ENCODE measurements around the gene CASQ2.
A peak's percentile ranks its signal among the peaks of the same experiment; 100 is the strongest.

Gene CASQ2

DNA sequence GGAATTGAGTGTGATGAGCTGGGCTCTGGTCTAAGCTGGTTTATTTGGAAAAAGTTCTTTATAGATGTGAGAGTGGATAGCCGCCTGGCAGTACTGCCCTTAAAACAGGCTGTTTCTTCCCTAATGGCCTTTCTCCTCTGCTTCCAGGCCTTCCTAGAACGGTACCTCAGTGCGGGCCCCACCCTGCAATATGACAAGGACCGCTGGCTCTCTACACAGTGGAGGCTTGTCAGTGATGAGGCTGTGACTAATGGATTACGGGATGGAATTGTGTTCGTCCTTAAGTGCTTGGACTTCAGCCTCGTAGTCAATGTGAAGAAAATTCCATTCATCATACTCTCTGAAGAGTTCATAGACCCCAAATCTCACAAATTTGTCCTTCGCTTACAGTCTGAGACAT lies 77.5 kb downstream of the CASQ2 start:
- no peak for DNase-seq

DNA sequence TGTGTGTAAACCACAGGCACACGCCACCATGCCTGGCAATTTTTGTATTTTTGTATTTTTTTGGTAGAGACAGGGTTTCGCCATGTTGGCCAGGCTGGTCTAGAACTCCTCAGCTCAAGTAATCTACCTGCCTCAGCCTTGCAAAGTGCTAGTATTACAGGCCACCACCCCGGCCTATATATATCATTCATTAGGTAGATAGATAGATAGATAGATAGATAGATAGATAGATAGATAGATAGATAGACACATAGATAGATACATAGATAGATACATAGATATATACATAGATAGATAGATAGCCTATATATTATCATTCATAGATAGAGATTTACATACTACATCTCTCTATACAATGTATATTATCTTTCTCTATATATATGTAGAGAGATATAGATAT lies 80.8 kb downstream of the CASQ2 start:
- no peak for DNase-seq

DNA sequence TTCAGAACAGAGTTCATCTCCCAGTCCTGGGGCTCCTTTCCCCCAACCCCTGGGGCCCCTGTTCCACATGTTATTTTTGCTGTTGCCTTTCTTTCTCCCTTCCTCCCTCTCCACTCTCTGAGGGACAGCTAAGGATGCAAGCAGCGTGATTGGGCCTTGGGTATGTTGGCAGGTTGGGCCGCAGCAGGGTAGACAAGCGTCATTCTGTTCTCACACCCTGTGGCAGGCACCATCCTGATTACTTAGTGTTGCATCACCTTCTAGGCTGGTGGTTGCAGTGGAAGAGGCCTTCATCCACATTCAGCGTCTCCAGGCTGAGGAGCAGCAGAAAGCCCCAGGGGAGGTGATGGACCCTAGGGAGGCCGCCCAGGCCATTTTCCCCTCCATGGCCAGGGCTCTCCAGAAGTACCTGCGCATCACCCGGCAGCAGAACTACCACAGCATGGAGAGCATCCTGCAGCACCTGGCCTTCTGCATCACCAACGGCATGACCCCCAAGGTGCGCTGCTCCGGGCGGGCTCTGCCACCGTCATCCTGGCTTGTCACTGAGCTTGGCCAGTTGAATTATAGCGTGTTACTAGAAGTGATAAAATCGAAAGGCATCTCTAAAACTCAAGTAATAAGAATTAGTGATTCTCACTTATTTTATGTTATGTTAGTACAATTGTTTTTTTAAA lies 83.3 kb downstream of the CASQ2 start:
- no peak for DNase-seq

DNA sequence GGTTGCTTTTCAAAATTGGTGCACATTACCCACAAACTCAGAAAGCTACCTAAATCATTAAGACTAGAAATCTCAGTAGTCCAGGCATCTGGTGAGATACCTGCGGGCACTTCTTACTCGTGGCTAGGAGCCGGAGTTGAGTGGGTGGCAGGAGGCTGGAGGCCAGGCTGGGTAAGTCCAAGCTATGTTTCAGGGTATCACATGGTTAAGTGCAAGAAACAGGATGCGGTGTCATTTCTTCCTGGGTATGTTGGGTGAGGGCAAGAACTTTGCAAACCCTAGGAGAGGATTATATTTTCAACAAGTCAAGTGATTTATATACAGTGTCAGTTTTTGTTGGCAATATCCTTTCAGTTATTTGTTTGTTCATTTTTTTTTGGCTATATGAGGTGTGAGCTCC lies 85.7 kb downstream of the CASQ2 start:
- no peak for DNase-seq

DNA sequence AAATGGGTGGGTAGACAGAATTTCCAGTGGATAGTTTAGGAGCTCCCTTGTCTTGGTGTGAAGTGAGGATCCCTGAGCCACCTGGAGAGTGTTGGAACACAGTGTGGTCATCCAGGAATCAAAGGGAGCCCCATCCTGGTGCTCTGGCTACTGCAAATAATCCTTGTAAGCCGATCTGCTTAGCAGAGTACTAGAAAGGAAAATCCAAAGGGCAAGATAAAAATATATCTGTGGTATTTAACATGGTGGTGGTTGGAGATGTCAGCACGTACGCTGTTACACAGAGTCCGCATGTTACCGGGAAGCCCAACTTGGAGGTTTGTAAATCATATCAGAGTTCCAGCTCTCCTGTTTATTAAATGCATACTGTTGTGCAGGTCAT lies 87.8 kb downstream of the CASQ2 start:
- DNase-seq, result no peak

DNA sequence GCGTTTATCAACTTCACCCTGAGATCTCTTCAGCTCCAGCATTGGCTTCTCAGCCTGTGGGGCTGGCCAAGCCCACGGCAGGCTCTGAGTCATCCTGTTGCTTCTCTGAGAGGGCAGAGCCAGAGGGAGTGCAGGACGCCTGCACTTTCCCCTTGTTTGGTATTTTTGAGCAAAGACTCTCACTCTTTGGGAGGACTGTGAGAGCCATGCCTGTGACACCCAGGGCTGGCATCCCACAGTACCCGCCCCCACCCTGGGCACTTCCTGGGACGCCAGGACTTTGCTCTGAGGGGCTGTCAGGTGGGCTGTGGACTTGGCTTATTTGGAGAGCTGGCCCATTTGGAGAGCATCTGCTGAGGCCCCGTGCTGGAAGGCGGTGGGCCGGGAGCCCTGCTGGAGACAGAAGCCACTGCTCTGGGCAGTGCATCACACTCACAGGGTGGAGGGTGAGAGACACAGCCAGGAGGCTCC lies 89.3 kb downstream of the CASQ2 start:
- DNase-seq, result no peak

DNA sequence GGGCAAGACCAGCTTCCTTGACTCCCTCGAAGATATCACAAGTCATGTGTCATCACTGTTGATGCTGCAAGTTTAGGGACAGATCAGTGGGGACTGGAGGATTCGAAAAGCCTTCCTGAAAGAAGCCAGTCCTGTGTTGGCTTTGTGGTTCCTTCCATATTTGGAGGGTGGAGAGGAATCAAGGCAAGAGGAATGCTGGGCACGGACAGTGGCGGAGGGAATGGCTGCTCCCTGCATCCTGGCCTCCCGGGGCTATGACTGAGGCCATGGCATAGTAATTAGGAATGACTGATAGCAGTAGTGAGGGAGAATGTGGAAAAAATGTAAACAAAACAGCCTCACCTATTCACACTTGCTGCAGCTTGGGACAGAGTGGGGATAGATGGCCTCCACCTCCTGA lies 90.4 kb downstream of the CASQ2 start:
- no peak for DNase-seq

DNA sequence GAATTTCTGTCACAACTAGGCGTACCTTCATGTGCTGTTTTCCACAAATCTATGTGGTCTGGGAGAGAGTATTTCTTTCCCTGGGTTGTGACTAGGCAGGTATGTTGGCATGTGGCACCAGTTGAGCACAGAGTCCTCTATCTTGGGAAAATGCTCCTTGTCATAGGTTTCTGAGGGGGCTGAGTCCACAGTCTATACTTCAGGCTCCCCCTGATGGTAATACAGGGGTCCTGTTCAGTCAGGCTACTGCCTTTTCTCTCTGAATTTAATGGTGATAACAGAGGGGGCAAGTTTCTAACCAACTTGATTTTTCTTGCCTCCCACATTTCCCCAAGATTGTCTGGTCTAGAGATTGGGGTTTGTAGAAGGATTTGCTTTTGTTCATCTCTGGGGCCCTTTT lies 90.9 kb downstream of the CASQ2 start:
- DNase-seq, result no peak

DNA sequence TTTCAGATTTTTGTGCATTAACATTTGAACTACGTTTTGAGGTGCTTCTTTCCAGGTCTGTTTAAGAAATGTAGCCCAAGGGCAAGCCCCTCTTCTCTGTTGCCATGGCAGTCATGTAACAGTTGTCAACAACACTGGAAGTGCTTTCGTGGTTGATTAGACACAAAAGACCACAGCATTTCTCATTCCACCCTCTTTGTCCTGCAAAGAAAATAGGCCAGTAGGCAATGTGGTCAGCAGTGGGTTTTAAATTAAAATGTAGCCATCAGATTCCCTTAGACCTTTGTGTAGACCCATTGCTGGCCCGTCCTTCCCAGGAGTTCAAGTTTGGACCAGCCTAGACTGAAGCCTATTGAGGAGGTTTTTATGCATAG lies 91.3 kb downstream of the CASQ2 start:
- DNase-seq, result peak; percentile 29

DNA sequence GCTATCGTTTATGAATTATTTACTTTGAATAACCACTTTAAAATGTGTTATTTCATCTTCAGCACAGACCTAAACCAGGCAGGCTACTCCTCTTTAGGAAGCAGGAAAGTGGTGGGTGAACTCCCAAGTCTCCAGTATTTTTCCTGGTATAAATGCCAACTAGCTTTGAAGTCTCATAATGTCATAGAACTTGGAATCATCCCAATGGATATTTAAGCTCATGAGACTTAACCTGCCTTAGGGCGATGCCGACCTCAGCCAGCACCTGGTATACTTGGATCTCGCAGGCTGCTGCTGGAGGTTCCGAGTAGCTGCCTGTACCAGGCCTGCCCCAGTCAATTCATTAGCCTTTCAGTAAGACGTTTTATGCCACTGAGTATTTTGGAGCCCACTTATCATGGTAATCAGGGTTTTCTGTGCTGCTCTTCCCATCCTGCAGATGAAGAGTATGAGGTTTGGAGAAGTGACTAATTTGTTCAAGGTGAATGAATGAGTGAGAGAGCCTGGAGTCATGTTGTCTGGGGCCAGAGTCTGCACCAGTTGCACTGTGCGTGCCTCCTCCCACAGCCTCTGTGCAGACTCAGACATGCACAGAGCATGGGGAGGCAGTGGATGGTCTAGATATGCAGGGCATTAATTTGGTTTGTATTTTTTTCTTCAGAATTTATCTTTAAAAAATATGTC lies 91.9 kb downstream of the CASQ2 start:
- no peak for DNase-seq

DNA sequence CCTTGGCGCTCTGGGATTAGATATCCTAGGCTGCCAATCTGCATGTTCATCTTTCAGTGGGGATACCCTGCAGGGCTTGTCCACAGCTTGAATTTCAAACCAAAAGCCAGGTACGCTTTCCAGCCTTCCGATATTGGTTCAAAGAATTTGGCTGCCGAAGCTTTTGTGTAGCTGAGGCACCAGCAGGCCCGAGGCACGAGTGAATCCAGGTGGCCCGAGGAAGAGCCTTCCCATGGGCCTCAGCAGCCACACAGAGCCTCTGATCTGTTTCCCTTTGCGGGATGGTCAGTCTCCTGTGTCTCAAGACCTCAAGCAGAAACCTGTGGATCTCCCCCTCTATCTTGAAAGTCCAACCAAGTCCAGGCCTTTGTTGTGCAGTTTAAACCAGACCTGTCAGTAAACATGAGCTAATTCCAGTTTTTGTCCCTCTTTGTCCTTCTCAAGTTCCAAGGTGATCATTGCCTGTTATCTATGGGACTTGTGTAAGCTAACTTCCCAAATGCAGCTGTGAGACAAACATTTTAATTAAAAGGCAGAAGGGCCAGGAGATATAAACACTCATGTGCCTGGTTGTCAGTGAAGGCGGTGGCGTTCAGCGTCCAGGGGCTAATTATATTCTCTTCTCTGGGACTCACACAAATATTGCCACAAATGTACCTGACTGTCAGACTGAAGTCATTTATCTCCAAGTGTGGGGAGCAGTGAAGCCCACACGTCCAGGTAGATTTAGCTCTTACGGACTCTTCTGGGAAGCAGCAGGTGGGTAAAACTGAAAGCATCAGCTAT lies 96.1 kb downstream of the CASQ2 start:
- DNase-seq, result no peak

DNA sequence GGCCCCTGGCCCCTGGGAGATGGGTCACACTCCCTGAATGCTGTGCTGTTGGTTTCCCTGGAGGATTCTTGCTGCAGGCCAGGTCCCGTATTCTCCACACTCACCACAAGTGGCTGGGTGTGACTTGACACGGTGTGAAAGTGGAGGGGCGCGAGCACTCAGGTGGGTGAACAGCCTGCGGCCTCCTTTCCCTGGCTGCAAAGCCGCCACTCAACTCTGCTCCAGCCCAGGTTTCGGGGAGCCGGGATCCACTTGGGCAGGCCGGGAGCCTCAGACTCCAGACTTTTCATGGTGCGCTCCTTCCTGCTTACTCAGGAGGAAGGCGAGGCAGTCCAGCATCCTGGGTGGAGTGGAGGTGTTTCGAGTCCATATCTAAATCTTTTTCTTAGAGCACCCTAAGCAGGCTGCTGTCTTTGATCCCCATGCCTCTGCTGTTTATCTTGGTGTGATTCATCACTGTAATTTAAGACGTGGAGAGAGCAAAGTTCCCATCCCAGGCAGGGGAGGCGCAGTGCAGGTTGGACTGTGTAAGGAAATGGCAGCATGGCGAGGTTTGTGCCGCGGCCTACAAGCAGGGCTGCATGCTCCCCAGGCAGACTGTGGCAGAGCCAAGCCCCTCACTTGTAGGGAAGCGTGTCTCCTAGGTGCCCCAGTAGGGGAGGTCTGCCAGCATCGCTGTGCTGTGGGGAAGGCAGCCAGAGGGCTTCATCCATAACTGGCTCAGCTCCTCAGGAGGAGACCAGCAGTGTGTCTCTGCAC lies 97.2 kb downstream of the CASQ2 start:
- peak; percentile 42 for DNase-seq

DNA sequence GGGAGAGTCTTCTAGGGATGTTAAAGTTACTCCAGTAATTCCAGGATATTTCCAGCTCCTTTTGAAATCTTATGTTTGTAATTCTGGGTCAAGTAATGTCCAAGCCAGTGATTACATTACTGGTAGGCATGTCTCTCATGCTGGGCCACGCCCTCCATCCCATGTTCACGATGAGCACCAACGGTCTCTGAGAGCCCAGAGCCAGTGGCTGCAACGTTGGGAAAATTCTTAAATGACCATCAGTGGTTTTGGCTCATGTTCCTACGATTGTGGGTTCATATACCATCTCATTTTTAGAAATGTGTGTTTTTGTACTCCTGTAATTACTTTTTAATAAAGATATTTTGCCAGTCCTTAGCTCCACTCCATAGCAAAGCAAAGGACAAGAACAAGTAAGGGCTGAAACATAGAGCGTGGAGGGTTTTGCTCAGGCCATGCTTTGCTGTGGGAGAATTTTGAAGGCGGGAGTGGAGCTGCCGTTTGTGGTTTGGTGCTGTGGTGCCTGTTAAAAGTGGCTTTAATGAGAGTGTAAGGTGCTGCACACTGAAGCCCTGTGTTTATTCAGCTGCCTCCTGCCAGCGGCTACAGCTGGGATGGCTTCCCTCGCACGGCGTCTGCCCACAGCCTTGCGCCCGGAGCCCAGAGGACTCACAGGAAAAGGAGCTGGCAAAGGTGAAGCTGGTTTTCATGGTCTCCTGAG lies 97.9 kb downstream of the CASQ2 start:
- DNase-seq, result peak; percentile 33

DNA sequence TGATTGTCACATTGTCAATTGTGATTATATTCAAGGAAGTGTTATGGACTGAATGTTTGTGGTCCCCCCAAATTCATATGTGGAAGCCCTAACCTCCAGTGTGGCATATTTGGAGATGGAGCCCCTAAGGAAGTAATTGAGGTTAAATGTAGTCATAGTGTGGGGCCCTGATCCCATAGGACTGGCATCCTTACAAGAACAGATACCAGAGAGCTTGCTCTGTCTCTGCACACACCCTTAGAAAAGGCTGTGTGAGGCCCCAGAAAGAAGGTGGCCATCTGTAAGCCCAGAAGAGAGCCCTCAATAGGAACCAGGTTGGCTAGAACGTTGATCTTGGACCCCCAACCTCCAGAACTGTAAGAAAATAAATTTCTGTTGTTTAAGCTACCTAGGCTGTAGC lies 98.6 kb downstream of the CASQ2 start:
- no peak for DNase-seq

DNA sequence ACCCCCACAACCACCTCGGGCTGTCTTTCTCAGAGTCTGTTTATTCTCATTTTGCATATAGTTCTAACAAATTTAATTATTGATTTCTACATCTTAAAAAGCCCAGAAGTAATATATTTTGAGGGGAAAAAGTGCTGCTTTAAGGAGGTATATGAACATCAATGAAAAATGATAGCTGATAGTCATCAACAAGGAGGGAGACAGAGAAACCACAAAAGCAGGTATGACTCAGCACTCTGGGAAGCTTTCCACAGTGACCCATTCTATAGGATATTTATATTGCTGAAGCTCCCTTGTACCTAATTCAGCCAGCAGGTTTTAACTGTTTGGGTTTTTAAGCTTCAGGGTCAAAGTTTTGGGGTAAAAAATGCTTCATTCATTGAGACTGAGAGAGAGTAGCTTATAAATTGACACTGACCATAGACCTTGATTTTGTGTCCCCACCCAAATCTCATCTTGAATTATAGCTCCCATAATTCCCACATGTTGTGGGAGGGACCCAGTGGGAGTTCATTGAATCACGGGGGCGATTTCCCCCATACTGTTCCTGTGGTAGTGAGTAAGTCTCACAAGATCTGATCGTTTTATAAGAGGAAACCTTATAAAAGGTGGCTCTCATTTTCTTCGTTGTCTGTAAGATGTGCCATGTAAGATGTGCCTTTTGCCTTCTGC lies 99.4 kb downstream of the CASQ2 start:
- no peak for DNase-seq

DNA sequence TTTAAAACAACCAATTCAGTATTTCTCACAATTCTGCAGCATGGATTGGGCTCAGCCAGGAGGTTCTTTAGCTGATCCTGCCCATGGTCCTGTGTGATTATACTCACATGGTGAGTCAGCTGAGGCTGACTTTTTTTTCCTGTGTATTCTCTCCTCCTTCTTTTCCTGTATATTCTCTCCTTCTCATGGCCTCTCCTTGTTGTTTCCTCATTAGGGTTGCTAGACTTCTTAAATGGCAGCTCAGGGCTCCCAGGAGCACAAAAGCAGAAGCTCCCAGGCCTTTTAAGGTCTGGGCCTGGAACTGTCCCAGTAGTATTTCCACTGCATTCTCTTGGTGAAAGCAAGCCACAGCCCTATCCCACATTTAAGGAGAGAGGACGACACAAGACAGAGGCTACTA lies 99.9 kb downstream of the CASQ2 start:
- no peak for DNase-seq

DNA sequence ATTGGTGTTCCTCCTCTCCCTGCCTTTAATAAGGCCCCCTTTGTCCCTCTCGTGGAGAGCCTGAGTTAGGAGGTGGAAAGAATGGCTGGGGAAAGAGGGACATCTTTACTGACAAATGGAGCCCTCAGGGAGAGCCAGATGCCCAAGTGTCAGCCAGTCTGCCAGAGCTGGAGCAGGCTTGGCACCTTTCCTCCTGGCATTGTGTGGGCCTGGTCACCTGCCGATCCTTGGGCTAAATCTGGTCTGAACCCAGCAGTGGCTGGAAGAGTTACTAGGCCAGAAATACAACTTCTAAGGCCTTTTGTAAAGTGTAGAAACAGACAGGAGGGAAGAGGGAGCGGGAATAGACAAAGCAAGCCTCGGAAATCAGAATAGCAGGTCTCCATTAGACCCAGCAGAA lies 101.8 kb downstream of the CASQ2 start:
- no peak for DNase-seq

DNA sequence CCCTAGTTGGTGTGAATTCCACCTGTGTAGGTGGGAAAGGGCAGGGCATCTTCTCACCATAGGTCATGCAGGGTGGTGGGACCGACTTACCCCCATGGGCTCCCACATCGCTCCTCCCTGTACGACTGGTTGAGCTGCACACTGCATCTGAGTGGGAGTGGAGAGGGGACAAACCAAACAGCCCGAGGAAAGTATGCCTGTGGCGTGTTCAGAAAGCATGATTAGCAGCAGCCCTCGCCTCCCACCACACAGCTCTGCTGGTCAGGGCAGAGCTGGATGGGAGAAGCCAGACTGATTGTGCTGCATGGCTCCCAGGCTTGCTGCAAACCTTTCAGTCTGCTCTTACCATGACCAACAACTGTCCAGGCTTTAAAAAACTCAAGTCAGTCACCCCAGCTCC lies 102.3 kb downstream of the CASQ2 start:
- DNase-seq, result no peak

DNA sequence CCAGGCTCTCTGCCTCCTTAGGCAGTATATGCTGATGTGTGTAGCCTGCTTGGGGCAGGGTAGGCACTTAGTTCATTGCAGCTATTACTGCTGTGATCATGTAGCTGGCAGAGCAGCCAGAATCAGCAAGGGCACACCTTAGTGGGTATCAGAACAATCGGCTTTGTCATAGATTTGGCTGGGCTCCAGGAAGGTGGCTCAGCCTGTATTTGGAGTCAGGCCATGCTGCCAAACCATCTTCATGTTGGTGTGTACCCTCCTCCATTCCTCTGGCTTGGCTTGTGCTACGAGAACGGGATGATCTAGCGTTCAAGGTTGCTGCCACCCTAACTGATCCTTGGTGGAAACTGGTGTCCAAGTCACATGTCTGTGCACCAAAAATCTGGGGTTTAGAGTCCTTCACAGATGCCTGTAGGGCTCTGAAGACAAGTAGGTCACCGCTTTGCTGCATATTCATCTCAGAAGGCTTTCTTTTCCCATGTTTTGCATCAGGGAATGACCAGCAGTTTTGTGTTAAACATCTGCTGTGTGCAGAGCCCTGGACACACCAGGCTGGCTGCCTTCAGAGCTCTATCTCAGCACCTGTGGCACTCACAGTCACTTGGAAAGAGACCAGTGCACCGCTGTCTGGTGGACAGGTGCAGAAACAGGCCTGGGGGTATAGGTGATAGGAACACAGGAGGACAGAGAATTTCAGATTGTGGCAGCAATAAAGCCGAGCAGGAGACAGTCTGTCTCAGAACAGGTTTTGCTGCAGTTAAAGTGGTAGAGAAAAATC lies 103.0 kb downstream of the CASQ2 start:
- no peak for DNase-seq

DNA sequence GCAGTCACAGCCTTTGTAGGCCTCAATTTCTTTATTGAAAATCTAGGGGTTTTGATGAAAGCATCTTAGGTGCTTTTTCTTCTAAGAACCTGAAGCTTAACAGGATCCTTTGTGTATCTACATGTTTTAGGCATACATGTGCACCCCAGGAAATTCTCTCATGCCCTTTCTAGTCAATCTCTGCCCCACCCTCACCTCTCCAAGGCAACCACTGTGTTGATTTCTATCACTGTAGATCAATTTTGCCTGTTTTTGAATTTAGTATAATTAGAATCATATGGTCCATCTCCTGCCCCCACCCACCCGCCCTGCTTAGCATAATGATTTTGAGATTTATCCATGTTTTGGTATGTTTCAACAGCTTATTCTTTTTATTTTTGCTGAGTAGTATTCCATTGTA lies 107.4 kb downstream of the CASQ2 start:
- DNase-seq, result no peak

DNA sequence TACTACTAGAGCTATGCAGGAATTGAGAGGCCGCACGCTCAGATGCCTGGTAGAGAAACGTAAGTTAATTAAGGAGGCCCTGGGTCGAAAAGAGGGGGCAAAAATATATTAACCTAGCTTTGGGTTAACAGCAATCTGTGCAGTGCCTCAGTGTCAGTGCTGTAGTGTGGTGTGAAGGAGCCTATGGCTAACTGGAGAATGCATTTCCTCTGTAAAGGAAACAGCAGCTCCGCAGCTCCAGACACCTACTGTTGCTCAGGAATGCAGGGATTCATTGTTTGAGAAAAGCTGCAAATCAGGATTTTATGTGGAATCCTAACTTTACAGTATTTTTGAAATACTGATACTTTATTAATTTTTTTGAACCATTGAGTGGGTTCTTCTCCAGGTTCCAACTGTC lies 108.4 kb downstream of the CASQ2 start:
- DNase-seq, result no peak
